HepG2 (cell line): ENCODE data around the gene METTL15. TPM values are rescaled to one million over a fixed set of nuclear protein-coding genes. Genes with fewer than 3 reads are reported as not detected.

Experiments used
- ATAC-seq: fragments of 200-7000 bp; cut with Tn5 transposase; 3 replicates; pipeline ENCODE4 v1.9.1; 2020; ENCODE audit warnings: mild to moderate bottlenecking, moderate library complexity
- BruUV-seq: library from RNA; stranded (reverse); fragments of 400-500 nt; replicated peaks from 2 replicates; lab custom pipeline; 2021; lab: Mats Ljungman, UMichigan
- CTCF ChIA-PET: fragments of 300-600 bp; formaldehyde crosslinking; extraction: SDS; loops from one replicate; lab custom pipeline; 2021; ENCODE audit warnings: low total read pairs, inconsistent platforms, low intra/inter-chr PET ratio; lab: Yijun Ruan, JAX
- POLR2A ChIA-PET: fragments of 350-600 bp; sonication (Branson Sonifier 250); formaldehyde crosslinking; loops from one replicate; lab custom pipeline; 2020; ENCODE audit warnings: antibody characterized with exemption, inconsistent platforms; lab: Yijun Ruan, JAX
- DNase-seq: peaks from one replicate; pipeline ENCODE4 v3.0.0-alpha.2; 2015; ENCODE audit warnings: low spot score
- FAIRE-seq: peaks from 3 replicates; lab custom pipeline; 2011; peaks lifted over from hg19 to GRCh38; lab: Jason Lieb, UNC
- H2AFZ ChIP-seq: one replicate; pipeline ENCODE4 v1.6.1; 2011; ENCODE audit warnings: low read length, inconsistent platforms
- H3K27ac ChIP-seq: fragments of 300-600 bp; 3 replicates; pipeline ENCODE4 v1.8.0; 2011; ENCODE audit warnings: mixed run types, mild to moderate bottlenecking, mixed read lengths, low read length, inconsistent platforms; ENCODE audit not compliant: insufficient read depth; ENCODE audit errors: extremely low read length
- H3K27me3 ChIP-seq, 2 experiments: fragments of 200-600 bp in 1 of 2; 2 replicates in 1 of 2; 3 replicates in 1 of 2; pipeline versions ENCODE4 v1.6.0 to v1.8.0; 2011; ENCODE audit warnings: low read length in 2 of 2, mild to moderate bottlenecking in 2 of 2, moderate library complexity in 2 of 2, inconsistent platforms in 1 of 2; ENCODE audit not compliant: insufficient read depth in 2 of 2, control insufficient read depth in 1 of 2
- H3K36me3 ChIP-seq, 2 experiments: fragments of 200-600 bp in 1 of 2; replicated peaks in 1 of 2; 2 replicates in 1 of 2; 3 replicates in 1 of 2; pipeline versions ENCODE4 v1.5.1 to v1.8.0; 2011; ENCODE audit warnings: low read length in 2 of 2, inconsistent platforms in 1 of 2; ENCODE audit not compliant: insufficient read depth in 2 of 2, control insufficient read depth in 1 of 2
- H3K4me1 ChIP-seq: 2 replicates; pipeline ENCODE4 v1.5.1; 2012; ENCODE audit warnings: low read length, inconsistent platforms; ENCODE audit not compliant: insufficient read depth
- H3K4me2 ChIP-seq: 2 replicates; pipeline ENCODE4 v1.6.0; 2011; ENCODE audit warnings: low read depth, low read length, inconsistent platforms
- H3K4me3 ChIP-seq, 3 experiments: fragments of 200-600 bp in 1 of 3; sonication (generic), shearing (Covaris generic) in 1 of 3; replicated peaks in 1 of 3; 2 replicates each; pipeline ENCODE4 v1.5.1; 2011 to 2016; ENCODE audit warnings: low read length in 3 of 3, inconsistent platforms in 2 of 3, low read depth in 2 of 3, mild to moderate bottlenecking in 2 of 3, control low read depth in 1 of 3, mixed read lengths in 1 of 3; ENCODE audit not compliant: insufficient read depth in 1 of 3
- H3K79me2 ChIP-seq: one replicate; pipeline ENCODE4 v1.6.1; 2011; ENCODE audit warnings: low read length, inconsistent platforms; ENCODE audit not compliant: insufficient read depth
- H3K9ac ChIP-seq: 2 replicates; pipeline ENCODE4 v1.6.0; 2011; ENCODE audit warnings: mild to moderate bottlenecking, low read depth, low read length, inconsistent platforms; ENCODE audit not compliant: insufficient read depth
- H3K9me3 ChIP-seq: 2 replicates; pipeline ENCODE4 v1.5.1; 2012; ENCODE audit warnings: mild to moderate bottlenecking, low read length
- H4K20me1 ChIP-seq: 2 replicates; pipeline ENCODE4 v1.6.0; 2011; ENCODE audit warnings: inconsistent platforms, mild to moderate bottlenecking, low read length, moderate library complexity; ENCODE audit not compliant: insufficient read depth
- AKAP8 ChIP-seq: sonication (generic); formaldehyde crosslinking; IDR thresholded peaks from 2 replicates; pipeline ENCODE4 v1.5.1; 2020; ENCODE audit warnings: mild to moderate bottlenecking, missing genetic modification reagents
- AKNA ChIP-seq: sonication (generic); formaldehyde crosslinking; IDR thresholded peaks from 2 replicates; pipeline ENCODE4 v1.4.0; 2020; ENCODE audit warnings: missing genetic modification reagents, borderline replicate concordance
- ARNTL ChIP-seq: sonication (generic); formaldehyde crosslinking; IDR thresholded peaks from 2 replicates; pipeline ENCODE4 v1.4.0; 2020; ENCODE audit warnings: mild to moderate bottlenecking, missing genetic modification reagents
- CEBPB ChIP-seq: IDR thresholded peaks from 2 replicates; pipeline ENCODE4 v1.6.1; 2011; ENCODE audit warnings: low read depth, low read length, improper control_type of control experiment, borderline replicate concordance
- CHCHD3 ChIP-seq: sonication (generic); formaldehyde crosslinking; IDR thresholded peaks from 2 replicates; pipeline ENCODE4 v1.8.0; 2022; ENCODE audit warnings: mild to moderate bottlenecking, missing genetic modification reagents, moderate library complexity
- DDIT3 ChIP-seq: sonication (generic); formaldehyde crosslinking; IDR thresholded peaks from 2 replicates; pipeline ENCODE4 v1.4.0; 2020; ENCODE audit warnings: mild to moderate bottlenecking, missing genetic modification reagents
- E2F5 ChIP-seq: sonication (generic); formaldehyde crosslinking; conservative IDR thresholded peaks from 2 replicates; pipeline ENCODE4 v1.4.0; 2020; ENCODE audit warnings: missing genetic modification reagents
- GABPA ChIP-seq, 2 experiments: IDR thresholded peaks; 2 replicates each; pipeline ENCODE4 v1.6.1; 2011 to 2016; ENCODE audit warnings: low read depth in 2 of 2, low read length in 1 of 2, missing biosample characterization in 1 of 2, missing genetic modification characterization in 1 of 2
- HDAC6 ChIP-seq: fragments of 200-600 bp; sonication (generic); IDR thresholded peaks from 2 replicates; pipeline ENCODE4 v1.7.0; 2017; ENCODE audit warnings: mild to moderate bottlenecking, antibody characterized with exemption, low read length, low read depth
- THYN1 ChIP-seq: sonication (generic); formaldehyde crosslinking; IDR thresholded peaks from 2 replicates; pipeline ENCODE4 v1.8.1; 2023; ENCODE audit warnings: low read depth, mild to moderate bottlenecking, moderate library complexity, missing genetic modification reagents, borderline replicate concordance
- ZBTB21 ChIP-seq: sonication (generic); formaldehyde crosslinking; IDR thresholded peaks from 2 replicates; pipeline ENCODE4 v1.4.0; 2020; ENCODE audit warnings: missing genetic modification reagents
- ZNF232 ChIP-seq: sonication (generic); formaldehyde crosslinking; IDR thresholded peaks from 2 replicates; pipeline ENCODE4 v1.4.0; 2020; ENCODE audit warnings: missing genetic modification reagents, borderline replicate concordance
- ZNF530 ChIP-seq: sonication (generic); formaldehyde crosslinking; IDR thresholded peaks from 2 replicates; pipeline ENCODE4 v1.5.0; 2020; ENCODE audit warnings: low read depth, mild to moderate bottlenecking, missing genetic modification reagents
- ZNF563 ChIP-seq: sonication (generic); formaldehyde crosslinking; IDR thresholded peaks from 2 replicates; pipeline ENCODE4 v1.8.0; 2022; ENCODE audit warnings: mild to moderate bottlenecking, moderate library complexity, missing genetic modification reagents
- ZNF83 ChIP-seq: sonication (generic); formaldehyde crosslinking; IDR thresholded peaks from 2 replicates; pipeline ENCODE4 v1.4.0; 2020; ENCODE audit warnings: missing genetic modification reagents, mild to moderate bottlenecking, borderline replicate concordance
- WGBS: methylation state at CpG from one replicate; pipeline ENCODE4 v1.1.6; 2017; ENCODE audit warnings: low lambda C conversion rate; 5-methylcytosine and 5-hydroxymethylcytosine counted together
- in situ Hi-C: cut with HindIII; loops from 2 replicates; pipeline ENCODE4 v1.10.0; 2017; ENCODE audit warnings: low pct_unique_long_range_greater_than_20kb; ENCODE audit not compliant: extremely low pct_ligation_motif_present
- intact Hi-C: fragments of 100-400 bp; cut with micrococcal nuclease; formaldehyde crosslinking; loops from one replicate; pipeline ENCODE4 v1.10.0; 2022; ENCODE audit not compliant: unreplicated experiment
- polyA plus RNA-seq, 8 experiments: library from polyadenylated mRNA; depleted of rRNA in 3 of 8; stranded (reverse) in 7 of 8; unstranded in 1 of 8; fragments of >200 nt; fragmentation: Illumina TruSeq in 4 of 8; extraction: Trizol in 4 of 8; gene quantifications; 2 replicates each; pipeline versions ENCODE4 v1.2.1 to v1.2.3, GENCODE V29; 2011 to 2016; ENCODE audit warnings: low read depth in 4 of 8, missing spikeins in 1 of 8, mixed read lengths in 1 of 8; ENCODE audit not compliant: insufficient read depth in 1 of 8
- total RNA-seq, 5 experiments: library from RNA; depleted of rRNA; stranded (reverse); fragments of >200 nt; fragmentation: Illumina TruSeq; extraction: Trizol; gene quantifications; 2 replicates each; pipeline ENCODE4 v1.2.3, GENCODE V29; 2016; ENCODE audit warnings: low read depth in 1 of 5
- TF ChIP-seq, protein P1 (sequence below): sonication (generic); formaldehyde crosslinking; IDR thresholded peaks from 2 replicates; pipeline ENCODE4 v1.4.0; 2020; ENCODE audit warnings: missing genetic modification reagents

METTL15 gene
- total and polyA plus RNA-seq, 2 of the 13 experiments (the other 11 are each of a cell fraction or from before 2014, with no cell fraction given): 6.5 to 14.0 TPM

GRCh38 chr11:28086569-28086968, 21.6 kb upstream of the METTL15 start:
- H3K36me3 ChIP-seq: peaks cover 0 to 16% of the 10 kb centered on the region in 2 experiments; a peak in 2 of 5 replicates
- H3K27ac ChIP-seq: no peak overlapping the region
- intact Hi-C loops: no loop called here
- CTCF ChIA-PET: no interaction called here
- no peaks in the 10 kb centered on the region for H3K4me1 ChIP-seq
- no peak for DNase-seq
- no peaks in the 10 kb centered on the region for H4K20me1 ChIP-seq
- H3K9me3 ChIP-seq: no peaks in the 10 kb centered on the region
- H3K9ac ChIP-seq: no peak overlapping the region
- H3K27me3 ChIP-seq: no peaks in the 10 kb centered on the region
- FAIRE-seq: no peak
- no peak overlapping the region for H3K4me2 ChIP-seq
- 91% methylated on average over 1 of the region's 1 CpG for WGBS
- no peaks in the 10 kb centered on the region for H3K79me2 ChIP-seq
- H3K4me3 ChIP-seq: no peak overlapping the region
- in situ Hi-C loops: no loop called here
- POLR2A ChIA-PET: no interaction called here
- no peak for ATAC-seq
- H2AFZ ChIP-seq: no peak overlapping the region
- no TSS peak for BruUV-seq
- TF ChIP-seq, protein P1, sequence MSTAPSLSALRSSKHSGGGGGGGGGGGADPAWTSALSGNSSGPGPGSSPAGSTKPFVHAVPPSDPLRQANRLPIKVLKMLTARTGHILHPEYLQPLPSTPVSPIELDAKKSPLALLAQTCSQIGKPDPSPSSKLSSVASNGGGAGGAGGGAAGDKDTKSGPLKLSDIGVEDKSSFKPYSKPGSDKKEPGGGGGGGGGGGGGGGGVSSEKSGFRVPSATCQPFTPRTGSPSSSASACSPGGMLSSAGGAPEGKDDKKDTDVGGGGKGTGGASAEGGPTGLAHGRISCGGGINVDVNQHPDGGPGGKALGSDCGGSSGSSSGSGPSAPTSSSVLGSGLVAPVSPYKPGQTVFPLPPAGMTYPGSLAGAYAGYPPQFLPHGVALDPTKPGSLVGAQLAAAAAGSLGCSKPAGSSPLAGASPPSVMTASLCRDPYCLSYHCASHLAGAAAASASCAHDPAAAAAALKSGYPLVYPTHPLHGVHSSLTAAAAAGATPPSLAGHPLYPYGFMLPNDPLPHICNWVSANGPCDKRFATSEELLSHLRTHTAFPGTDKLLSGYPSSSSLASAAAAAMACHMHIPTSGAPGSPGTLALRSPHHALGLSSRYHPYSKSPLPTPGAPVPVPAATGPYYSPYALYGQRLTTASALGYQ (CRISPR knock-in tag): no peak
- TF ChIP-seq CEBPB: no peak
- TF ChIP-seq GABPA (IDR thresholded peaks at IDR 0.05; ENCODE audit: low read depth, low read length): no peak
- TF ChIP-seq GABPA (CRISPR knock-in tag; IDR thresholded peaks at IDR 0.05; ENCODE audit: low read depth): no peak
- no peak for TF ChIP-seq CHCHD3 (CRISPR knock-in tag)
- no peak for TF ChIP-seq ZBTB21 (CRISPR knock-in tag)
- no peak for TF ChIP-seq ARNTL
- no peak for TF ChIP-seq ZNF232
- no peak for TF ChIP-seq E2F5 (CRISPR knock-in tag)
- TF ChIP-seq ZNF83 (CRISPR knock-in tag): no peak
- no peak for TF ChIP-seq AKNA
- TF ChIP-seq HDAC6: no peak
- TF ChIP-seq ZNF530: no peak
- no peak for TF ChIP-seq ZNF563 (CRISPR knock-in tag)
- no peak for TF ChIP-seq AKAP8 (CRISPR knock-in tag)
- TF ChIP-seq DDIT3 (CRISPR knock-in tag): no peak
- TF ChIP-seq THYN1 (CRISPR knock-in tag): no peak
